ENCODE results near the gene FBXL7.

Gene FBXL7

DNA sequence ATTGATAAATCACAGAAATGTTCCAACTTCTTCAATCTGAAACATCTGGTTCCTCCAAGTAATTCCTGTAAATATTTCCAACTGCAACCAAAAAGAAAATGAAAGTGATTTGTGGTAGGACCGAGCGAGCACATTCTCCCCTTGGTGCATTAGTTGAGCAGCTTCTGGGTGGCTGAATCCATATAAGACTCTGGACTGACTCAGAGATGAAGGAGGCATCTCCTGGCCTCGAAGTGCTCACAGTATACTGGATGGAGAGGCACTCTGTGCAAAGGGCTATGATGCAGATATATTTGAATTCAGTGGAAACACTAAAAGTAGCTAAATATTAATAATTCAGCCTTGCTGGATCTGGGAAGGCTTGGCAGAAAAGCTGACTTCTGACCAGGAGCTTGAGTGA is 414.7 kb downstream of the FBXL7 start:
- no peak for DNase-seq

GRCh38 chr5:15926586-15926985 is 426.6 kb downstream of the FBXL7 start:
- DNase-seq, result no peak

DNA sequence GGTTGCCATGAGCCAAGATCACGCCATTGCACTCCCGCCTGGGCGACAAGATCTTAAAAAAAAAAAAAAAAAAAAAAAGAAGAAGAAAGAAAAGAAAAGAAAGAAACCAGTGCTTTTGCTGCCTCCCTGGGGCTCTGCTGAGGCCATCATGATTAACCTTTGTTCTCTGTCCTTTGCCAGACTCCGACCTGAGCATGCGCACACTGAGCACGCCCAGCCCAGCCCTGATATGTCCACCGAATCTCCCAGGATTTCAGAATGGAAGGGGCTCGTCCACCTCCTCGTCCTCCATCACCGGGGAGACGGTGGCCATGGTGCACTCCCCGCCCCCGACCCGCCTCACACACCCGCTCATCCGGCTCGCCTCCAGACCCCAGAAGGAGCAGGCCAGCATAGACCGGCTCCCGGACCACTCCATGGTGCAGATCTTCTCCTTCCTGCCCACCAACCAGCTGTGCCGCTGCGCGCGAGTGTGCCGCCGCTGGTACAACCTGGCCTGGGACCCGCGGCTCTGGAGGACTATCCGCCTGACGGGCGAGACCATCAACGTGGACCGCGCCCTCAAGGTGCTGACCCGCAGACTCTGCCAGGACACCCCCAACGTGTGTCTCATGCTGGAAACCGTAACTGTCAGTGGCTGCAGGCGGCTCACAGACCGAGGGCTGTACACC is 427.9 kb downstream of the FBXL7 start:
- no peak for DNase-seq

DNA sequence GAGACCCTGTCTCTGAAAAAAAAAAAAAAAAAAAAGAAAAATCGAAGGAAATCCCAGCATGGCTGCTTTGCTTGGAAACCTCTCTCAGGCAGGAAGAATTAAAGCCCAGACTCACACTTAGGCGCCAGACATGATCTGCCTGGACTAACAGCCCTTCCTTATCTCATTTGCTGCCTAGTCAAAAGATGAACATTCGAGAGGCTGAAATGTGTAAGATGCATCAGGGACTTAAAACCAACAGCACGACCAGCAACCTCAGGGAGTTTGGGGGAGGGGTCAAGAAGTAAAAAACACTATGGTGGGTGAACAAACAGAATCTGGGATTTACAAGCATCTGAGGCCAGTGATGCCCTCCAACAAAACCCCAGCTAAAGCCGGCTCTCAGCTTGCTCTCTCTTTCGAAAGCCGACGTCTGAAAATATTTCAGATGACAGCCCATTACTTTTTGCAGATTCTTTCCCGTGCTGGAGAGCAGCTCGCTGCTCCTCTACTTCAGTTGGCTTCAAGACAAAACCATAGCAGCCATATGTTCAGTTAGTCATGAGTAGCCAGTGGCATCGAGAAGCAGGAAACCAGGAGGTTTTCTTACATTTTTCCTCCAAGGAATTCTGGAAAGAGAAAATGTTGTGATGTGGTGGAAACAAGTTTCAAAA is 429.8 kb downstream of the FBXL7 start:
- DNase-seq, result no peak

GRCh38 chr5:15932066-15932465 is 432.1 kb downstream of the FBXL7 start:
- no peak for DNase-seq

DNA sequence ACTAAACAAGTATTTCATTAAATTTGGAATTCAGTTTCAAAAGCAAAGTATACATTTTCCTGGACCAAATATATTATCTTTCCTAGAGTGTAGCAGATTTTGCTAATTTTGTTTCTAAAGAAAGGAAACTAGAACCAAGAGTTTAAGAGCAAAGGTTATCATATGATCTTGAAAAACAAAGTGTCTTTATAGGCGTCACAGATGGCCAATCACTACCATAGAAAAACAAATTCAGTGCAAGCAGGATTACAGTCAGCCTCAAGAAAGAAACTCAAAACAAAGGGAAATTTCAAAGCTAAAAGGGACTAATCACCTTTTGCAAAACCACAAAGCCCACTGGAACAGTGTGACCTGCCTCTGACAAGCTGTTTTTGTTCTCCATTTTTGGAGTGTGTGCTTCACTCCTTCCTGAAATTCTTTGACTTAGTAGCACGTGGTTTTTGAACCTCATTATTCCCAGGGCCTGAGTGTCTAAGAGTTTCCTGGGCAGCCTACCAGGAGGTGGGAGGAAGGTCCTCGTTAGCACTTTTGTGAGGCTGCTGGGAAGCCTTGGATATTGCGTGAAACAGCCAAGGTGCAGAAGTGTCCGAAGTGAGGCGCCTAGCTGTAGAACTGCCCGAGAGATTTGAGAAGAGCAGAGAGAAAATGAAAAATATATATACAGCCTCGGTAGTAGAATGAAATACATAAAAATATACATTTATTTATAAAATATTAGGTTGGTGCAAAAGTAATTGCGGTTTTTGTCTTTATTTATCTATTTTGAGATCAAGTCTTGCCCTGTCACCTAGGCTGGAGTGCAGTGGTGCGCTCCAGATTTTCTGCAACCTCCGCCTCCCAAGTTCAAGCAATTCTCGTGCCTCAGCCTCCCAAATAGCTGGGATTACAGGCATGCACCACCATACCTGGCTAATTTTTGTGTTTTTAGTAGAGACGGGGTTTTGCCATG is 433.6 kb downstream of the FBXL7 start:
- DNase-seq, result no peak

- DNase-seq, result no peak
These were observed 436.7 kb downstream of the FBXL7 start for GRCh38 chr5:15936505-15937245.

GRCh38 chr5:15937708-15938107 is 437.7 kb downstream of the FBXL7 start:
- DNase-seq, result no peak

GRCh38 chr5:15938186-15938585 is 438.2 kb downstream of the FBXL7 start:
- DNase-seq, result no peak

- no peak for DNase-seq
These were observed 439.0 kb downstream of the FBXL7 start for GRCh38 chr5:15938961-15939360.

GRCh38 chr5:15940905-15941304 is 440.9 kb downstream of the FBXL7 start:
- no peak for DNase-seq

- DNase-seq, result no peak
These were observed 443.5 kb downstream of the FBXL7 start for GRCh38 chr5:15943487-15943886.

DNA sequence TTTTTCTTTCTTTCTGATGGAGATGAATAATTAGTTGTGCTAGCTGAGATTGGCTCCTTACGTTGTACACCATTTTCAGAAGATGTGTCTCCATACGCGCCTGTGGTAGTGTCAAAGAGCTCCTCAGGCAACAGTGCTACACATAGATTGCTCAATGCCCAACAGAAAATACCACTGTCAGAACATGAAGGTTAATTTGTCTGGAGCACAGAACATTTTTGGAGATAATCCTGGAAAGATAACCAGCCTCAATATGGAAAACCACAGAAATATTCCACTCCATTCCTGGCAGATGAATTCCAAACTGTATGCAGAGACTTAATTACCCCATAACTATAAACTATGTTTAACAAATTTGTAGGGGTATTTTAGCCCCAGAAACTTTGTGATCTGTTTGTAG is 446.0 kb downstream of the FBXL7 start:
- no peak for DNase-seq

- DNase-seq, result no peak
These were observed 448.2 kb downstream of the FBXL7 start for GRCh38 chr5:15948190-15948589.

- DNase-seq, result no peak
These were observed 451.1 kb downstream of the FBXL7 start for GRCh38 chr5:15951126-15951525.

DNA sequence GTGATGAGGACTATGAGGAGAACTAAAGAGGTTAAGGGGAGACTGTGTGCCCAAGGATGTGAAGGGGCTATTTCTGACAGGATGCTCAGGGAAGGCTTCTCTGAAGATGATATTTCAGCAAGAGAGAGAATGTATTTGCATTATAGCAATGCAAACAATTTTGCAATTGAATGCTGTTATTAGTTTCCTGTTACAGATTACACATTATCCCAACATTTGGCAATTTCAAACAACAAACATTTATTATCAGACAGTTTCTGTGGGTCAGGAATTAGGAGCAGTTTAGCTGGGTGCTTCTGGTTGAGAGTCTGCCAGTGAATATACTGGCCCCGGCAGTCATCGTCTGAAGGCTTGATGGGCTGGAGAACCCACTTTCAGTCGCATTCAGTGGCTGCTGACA is 451.6 kb downstream of the FBXL7 start:
- DNase-seq, result no peak

DNA sequence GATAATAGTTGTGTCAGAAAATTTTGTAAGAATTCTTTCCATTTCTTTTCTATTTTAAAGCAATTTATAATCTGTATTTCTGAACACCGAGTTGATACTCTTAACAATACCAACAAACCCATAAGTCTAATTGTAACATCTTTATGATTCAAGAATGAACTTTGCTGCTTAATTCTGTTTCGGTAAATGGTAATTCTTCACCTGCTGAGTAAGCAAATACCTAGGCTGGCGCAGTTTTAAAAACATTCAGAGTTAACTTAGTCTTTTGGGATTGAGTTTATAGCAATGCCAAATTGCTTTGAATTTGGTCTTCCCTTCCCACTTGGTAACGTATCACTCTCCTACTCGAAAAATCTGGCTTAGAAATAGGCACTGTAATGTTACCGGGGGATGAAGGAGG is 456.6 kb downstream of the FBXL7 start:
- DNase-seq, result no peak

GRCh38 chr5:15957124-15957523 is 457.1 kb downstream of the FBXL7 start:
- DNase-seq, result no peak

GRCh38 chr5:15959370-15960164 is 459.6 kb downstream of the FBXL7 start:
- no peak for DNase-seq

- DNase-seq, result no peak
These were observed 466.2 kb downstream of the FBXL7 start for GRCh38 chr5:15966066-15966640.

- DNase-seq, result no peak
These were observed 466.7 kb downstream of the FBXL7 start for GRCh38 chr5:15966651-15967050.

GRCh38 chr5:15968993-15969392 is 469.0 kb downstream of the FBXL7 start:
- DNase-seq, result no peak

Measured in 8988T (cell line).